Vagina (tissue), 2 donors: ENCODE data around the gene RNF217.

Experiments
- CTCF ChIP-seq, 3 experiments: fragments of 450-650 bp in 2 of 3; fragments of 200-600 bp in 1 of 3; sonication (generic) in 1 of 3; IDR thresholded peaks; one replicate each; pipeline ENCODE4 v1.5.1; 2017 to 2019; ENCODE audit warnings: antibody characterized with exemption in 3 of 3, mild to moderate bottlenecking in 2 of 3, moderate library complexity in 2 of 3
- POLR2A ChIP-seq, 2 donors: fragments of 450-650 bp; IDR thresholded peaks; one replicate each; pipeline ENCODE4 v1.6.1; 2017; ENCODE audit warnings: antibody characterized with exemption in 2 of 2, mild to moderate bottlenecking in 2 of 2, moderate library complexity in 2 of 2
- POLR2AphosphoS5 ChIP-seq, 2 donors: sonication (generic); formaldehyde crosslinking; IDR thresholded peaks; one replicate each; pipeline ENCODE4 v1.9.0; 2017; ENCODE audit warnings: antibody characterized with exemption in 2 of 2, mild to moderate bottlenecking in 2 of 2, low read depth in 1 of 2; ENCODE audit not compliant: insufficient read depth in 1 of 2

- TF ChIP-seq POLR2AphosphoS5 (IDR thresholded peaks at IDR 0.05; ENCODE audit: insufficient read depth in 1 of 2, low read depth in 1 of 2): no peak
- TF ChIP-seq POLR2A (IDR thresholded peaks at IDR 0.05): no peak
- TF ChIP-seq CTCF (IDR thresholded peaks at IDR 0.05): no peak
Measured at GRCh38 chr6:125053809-125054208, 91.6 kb downstream of the RNF217 start.
